T-helper 9 cell (primary cell): ENCODE data around the gene FGD1.
A peak's percentile ranks its signal among the peaks of the same experiment; 100 is the strongest.

ENCODE experiments used
- DNase-seq: peaks from one replicate; pipeline ENCODE4 v3.0.0-alpha.2; 2020

FGD1 gene

DNA sequence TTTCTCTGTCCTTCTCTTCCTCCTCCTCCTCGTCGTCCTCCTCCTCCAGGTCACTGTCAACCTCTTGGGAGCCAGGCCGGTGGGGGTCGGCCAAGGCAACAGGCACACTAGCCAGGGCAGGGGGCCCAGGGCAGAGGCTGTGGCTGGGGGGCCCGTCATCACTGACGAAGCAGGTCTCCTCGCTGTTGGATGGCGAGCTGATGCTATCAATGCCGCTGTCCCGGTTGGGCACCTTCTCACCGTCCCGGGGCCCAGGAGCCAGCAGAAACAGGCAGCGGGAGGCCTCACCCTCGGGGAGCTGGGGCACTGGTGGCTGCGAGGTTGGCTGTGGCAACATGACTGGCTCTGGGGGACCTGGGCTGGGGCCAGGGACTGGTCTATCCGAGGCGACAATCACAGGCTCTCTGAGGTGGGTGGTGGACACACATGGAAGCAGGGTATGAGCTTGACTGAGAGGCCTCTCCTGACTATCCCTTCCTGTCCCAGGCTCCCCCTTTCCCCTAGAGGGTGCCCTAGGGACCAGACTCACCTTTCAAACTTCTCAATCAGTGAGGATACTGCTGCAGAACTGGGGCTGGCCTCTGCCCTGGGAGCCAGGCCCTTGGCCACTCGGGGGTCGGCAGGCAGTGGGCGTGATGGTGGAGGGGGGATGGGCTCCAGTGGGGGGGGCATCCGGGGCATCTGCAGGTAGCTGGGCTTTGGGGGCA, 25.8 kb downstream of the FGD1 start:
- DNase-seq = no peak

GRCh38 chrX:54452920-54453319, 43.1 kb downstream of the FGD1 start:
- DNase-seq = no peak

DNA sequence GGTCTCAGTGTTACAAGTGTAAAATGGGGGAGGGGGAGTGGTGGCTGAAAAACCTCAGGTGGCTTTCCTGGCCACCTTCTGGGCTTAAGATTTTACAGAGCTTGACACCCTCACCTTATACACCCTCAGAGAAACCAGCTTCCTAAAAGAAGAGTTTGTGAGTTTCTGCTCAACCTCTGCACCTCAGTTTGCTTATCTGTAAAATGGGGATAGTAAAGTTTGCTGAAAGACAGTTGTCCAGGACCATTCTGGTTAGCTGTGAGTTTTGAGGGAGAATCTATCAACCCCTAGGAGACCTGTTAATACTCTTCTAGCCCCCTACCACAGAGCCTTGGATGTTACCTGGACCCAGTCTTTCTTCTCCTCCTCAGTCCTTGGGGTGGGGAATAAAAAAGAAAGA, 46.1 kb downstream of the FGD1 start:
- no peak for DNase-seq

- DNase-seq = no peak
These were observed 48.6 kb downstream of the FGD1 start for GRCh38 chrX:54447461-54447860.

DNA sequence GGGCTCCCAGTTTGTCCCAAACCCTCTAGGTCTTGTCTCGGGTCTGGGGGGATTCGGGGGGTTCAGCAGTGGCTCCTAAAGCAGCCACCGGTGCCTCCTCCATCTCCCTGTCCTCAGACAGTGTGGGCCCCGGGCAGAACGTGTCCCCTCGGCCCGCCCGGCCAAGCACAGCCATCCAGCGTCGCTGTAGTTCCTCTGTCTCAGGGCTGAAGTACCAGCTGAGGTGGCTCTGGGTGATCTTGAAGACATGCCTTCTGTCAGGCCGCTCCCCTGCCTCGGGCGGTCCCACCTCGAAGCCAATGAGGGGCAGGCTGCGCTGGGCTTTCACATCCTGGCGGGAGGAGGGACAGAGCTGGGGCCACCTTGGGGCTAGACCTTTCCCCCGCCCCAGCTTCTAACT, 50.0 kb downstream of the FGD1 start:
- DNase-seq = no peak

DNA sequence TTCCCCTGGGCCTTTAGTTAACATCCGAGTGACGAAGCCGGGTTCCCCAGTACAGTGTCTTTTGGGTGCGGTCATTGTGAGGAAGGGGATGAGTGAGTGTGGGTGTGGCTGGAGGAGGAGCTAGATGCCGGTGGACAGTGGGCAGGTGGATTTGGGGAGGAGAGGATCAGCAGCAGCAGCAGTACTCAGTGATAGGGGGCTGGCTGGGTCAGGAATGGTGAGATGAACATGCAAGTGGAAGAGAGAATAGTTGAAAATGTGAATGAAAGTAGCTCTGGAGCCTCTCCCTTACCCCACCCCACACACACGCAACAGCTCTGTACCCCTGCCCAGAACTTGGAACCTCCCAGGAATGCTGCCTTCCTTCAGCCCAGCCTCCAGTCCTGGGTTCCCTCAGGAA, 51.3 kb downstream of the FGD1 start:
- DNase-seq = no peak

DNA sequence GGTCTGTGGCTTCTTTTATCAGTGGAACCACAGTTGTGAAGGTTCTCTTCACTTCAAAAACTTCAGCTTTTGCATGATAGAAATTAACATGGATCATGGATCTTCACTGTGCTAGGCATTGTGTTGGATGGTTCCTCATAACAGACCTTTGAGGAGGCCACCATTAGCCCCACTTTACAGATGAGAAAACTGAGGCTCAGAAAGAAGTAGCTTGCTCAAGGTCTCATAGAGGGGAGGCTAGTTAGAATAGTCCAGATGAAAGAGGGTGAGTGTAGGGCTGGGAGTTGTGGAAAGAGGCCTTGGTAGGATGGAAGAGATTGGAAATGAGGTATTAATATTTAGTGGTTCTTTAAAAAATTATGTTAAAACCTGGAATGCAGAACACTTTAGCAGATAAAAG, 53.2 kb downstream of the FGD1 start:
- no peak for DNase-seq

GRCh38 chrX:54439960-54440871, 55.8 kb downstream of the FGD1 start, which contains the start of gene TSR2:
Gene TSR2, plus strand, starts transcription at chrX:54440404. Its CDS starts 18 bp downstream, at chrX:54440422.
- peak; percentile 62 for DNase-seq

DNA sequence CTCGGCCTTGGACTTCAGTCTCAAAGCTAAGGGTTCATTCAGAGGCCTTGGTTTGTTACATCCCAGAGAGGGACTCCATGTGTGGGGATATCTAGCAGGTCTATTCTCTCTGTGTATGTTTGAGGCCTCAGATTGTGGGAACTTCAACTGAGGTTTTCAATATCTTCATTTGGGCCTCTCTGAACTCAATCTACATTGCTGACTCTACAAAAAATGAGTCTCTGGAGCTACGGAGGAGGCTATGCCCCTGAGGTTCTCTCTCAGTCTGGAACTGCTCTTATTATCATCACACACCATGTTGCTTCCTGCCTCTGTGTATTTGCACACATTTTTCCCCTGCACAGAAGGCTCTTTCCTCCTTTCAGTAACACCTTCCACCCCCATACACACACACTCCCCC, 60.9 kb downstream of the FGD1 start:
- DNase-seq = no peak

GRCh38 chrX:54430519-54430918, 65.5 kb downstream of the FGD1 start:
- no peak for DNase-seq

DNA sequence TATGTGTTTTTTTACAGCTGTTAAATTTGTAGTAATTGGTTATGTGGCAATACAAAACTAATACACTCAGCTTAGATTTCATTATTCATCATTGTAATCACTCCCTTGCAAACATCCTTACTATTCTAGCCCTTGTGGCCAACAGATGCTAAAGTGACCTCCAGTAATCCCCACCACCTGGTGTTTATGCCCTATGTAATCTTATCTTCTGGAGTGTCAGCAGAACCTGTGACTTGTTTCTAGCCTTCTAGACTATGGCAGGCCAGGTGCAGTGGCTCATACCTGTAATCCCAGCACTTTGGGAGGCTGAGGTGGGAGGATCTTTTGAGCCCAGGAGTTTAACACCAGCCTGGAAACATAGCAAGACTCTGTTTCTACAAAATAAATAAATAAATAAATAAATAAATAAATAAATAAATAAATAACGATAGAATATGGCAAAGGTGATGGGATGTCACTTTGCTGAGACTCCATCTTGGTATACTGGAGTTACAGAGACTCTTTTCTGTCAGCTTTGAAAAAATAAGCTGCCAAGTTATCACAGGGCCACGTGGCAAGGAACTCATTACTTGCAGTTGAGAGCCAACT, 68.1 kb downstream of the FGD1 start:
- no peak for DNase-seq

DNA sequence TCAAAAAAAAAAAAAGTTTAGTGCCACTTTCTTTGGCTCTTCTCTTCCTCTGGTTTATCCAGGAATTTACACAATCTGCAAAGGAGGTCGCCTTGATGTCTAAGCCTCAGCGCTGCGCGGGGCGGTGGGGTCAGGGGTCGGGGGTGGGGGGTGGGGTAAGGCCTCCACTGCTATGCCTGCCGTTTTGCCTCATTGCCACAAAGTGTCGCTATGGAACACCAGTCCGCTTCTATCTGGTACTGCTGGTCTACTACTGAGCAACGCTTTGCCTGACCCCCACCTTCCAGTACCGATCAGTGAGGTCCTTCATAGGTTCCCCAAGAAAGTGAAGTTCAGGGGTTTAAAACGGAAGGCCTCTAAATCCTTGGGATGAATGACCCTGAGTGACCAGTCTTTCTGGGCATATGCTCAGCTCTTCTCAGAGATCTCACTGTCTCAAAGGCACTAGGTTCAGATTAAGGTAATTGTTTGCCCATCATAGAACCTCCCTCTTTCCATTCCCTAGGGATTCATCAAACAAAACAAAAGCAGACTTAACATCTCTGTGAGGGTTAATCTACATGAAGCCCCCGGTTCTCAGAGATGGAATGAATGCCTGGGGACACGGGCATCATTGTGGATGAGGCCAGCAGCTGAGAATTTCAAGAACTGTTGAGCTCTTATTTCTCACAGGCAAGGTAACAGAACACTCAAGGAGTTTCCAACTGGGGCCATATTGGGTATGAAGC, 72.7 kb downstream of the FGD1 start:
- no peak for DNase-seq

DNA sequence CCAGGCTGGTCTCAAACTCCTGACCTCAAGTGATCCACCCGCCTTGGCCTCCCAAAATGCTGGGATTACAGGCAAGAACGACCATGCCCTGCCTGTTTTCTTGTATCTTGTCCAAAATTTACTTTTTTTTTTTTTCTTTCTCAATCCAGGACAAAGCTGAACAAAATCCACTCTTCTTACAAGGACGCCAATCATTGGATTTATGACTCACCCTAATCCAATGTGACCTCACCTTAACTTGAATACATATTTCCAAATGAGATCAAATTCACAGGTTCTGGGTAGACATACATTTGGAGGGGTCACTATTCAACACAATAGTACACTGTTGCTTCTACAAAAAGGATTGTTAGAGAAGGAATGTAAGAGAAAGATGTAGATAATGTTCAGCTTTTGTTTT, 73.9 kb downstream of the FGD1 start:
- DNase-seq = no peak

DNA sequence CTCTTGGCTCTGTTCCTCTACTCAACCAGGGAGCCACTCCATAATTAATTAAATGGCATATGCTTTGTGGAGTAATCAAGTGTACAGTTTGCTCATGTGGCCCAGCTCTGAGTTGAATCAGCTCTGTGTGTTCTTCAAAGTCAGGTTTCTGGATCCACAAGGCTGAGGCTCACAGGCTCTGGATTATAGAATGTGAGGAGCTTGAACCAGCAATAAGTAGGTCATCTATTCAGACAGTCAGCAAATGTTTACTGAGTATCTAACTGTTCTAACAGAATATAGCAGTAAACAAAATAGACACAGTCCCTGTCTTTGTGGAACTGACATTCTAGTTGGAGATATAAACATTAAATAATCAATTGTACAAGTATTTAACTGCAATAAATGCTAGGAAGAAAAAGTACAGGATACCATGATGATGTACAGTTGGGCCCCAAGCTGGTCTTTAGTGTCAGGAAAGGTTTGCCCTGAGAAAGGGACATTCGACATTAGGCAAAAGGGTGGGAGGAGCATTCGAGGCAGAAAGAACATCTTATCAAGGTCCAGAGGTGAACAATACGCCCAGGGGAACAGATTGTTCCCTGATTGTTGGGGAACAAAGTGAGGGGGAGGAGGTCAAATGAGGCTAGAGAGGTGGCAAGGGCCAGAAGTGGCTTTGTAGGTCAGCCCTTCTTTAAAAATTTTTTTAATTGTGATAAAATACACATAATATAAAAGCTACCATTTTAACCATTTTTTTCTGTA, 76.3 kb downstream of the FGD1 start:
- no peak for DNase-seq

DNA sequence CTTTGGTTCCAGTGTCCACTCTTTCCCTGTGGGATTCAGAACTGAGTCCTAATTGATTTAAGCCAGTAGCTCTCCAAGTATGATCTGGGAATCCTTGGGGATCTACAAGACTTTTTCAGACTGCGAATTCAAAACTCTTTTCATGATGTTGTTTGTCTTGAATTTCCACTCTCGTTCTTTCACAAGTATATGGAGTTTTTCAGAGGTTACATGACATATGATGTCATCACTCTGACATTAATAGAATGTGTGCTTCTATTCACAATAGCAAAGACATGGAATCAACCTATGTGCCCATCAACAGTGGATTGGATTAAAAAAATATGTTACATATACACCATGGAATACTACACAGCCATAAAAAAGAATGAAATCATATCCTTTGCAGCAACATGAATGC, 79.1 kb downstream of the FGD1 start:
- no peak for DNase-seq

GRCh38 chrX:54415534-54416350, 80.3 kb downstream of the FGD1 start:
- no peak for DNase-seq

DNA sequence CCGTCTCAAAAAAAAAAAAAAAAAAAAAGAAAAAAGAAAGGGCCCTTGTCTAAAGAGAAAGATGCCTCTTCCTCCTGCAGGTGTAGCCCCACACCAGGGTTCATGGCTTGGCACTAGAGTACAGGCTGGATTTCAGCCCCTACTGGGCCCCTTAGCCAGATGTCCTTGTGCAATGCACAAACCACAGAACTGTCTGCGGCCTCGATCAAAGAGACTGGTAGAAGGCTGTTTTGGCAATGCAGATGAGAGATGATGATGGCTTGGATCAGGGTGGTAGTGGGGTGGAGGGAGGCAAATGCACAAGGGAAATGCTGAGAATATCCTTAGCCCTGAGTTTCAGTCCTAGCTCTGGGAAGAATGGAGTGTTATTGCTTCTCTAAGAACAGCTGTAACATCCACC, 82.3 kb downstream of the FGD1 start:
- no peak for DNase-seq

GRCh38 chrX:54411732-54412131, 84.3 kb downstream of the FGD1 start:
- DNase-seq = no peak

DNA sequence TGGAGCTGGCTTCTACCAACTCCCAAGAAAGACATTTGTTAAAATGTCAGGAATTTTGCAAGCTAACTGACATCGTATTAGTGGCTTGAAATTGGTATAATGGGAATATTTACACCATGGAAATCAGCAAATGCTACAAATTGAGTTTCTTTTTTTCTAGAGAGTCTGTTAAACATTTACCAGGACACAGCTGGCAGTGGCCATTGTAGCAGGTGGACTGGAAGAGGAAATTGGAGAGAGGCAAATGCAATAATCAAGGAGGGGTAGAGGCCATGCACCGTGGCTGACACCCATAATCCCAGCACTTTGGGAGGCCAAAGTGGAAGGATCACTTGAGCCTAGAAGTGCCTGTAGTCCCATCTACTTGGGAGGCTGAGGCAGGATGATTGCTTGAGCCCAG, 88.8 kb downstream of the FGD1 start:
- no peak for DNase-seq

GRCh38 chrX:54397113-54397512, 98.9 kb downstream of the FGD1 start:
- no peak for DNase-seq
